Measurements from ENCODE around the gene TTC7B.

TTC7B gene

GRCh38 chr14:90777358-90777757 is 38.9 kb downstream of the TTC7B start:
- no peak for DNase-seq (ENCODE audit: low read depth in 1 of 2, low spot score in 1 of 2)

DNA sequence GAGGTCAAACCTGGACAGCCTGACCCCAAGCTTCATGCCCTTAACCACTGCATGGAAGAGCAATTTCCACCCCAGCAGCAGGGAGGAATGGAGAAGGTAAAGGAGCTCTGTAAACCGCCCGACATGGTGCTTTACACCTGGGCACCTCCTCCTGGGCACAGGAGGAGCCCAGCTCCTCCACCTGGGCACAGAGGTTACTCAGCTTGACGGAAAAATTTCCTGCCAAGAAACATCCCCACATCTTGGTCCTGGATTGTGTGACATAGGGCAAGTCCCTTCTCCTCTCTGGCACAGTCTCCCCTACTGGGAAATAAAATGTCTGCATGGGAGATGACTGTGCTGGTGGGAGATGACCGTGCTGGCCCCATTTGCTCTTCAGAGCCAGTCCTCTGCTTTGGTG is 40.8 kb downstream of the TTC7B start:
- DNase-seq (ENCODE audit: low read depth in 1 of 2, low spot score in 1 of 2), result no peak

DNA sequence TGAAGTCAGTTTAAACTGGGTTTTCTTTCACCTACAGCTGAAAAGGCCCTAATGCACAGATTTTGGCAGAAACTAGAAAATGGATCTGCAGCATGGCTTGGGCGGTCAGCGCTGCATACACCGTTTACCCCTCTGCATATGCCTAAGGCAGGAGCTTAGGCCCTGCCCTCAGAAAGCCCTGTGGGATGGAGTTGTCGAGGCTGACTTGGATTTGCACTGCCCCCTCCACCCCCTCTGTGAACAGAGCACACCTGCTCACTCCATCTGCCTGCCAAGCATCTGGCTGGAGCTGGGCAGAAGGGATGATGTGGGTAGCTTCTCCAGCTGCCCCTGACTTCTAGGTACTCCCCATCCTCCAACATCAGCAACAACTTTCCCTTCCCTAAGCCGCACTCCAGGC is 41.9 kb downstream of the TTC7B start:
- DNase-seq (ENCODE audit: low read depth in 1 of 2, low spot score in 1 of 2), result no peak

DNA sequence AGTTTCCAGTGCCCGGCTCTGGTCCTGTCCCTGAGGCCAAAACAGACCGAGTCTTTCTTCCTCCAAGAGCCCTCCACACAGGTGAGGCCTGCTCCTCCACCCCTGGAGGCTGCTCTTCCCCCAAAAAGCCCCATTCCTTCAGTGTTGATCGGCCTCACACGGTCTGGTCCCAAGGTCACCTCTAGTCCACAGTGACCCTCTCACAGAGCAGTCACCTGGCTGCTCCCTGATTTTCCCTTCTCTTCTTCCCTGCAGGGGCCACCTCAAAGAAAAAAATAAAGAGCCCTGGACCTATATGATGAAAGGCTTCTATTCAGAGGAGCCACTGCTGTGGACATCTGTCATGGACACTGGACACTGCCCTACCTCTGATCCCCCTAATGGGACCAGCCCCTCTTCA is 42.5 kb downstream of the TTC7B start:
- no peak for DNase-seq (ENCODE audit: low read depth in 1 of 2, low spot score in 1 of 2)

DNA sequence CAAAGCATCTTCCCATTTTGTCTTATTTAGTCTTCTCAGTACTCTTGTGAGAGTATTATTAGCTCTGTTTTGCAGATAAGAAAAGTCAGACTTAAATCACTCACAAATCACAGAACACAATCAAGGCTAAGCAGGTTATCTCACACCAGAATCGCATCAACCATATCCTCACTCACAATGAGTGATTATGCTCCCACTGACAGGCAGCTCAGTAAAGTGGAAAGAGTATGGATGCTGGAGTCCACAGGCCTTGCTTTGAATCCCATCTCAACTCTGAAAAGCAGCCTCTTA is 43.1 kb downstream of the TTC7B start:
- DNase-seq (ENCODE audit: low read depth in 1 of 2, low spot score in 1 of 2), result no peak

DNA sequence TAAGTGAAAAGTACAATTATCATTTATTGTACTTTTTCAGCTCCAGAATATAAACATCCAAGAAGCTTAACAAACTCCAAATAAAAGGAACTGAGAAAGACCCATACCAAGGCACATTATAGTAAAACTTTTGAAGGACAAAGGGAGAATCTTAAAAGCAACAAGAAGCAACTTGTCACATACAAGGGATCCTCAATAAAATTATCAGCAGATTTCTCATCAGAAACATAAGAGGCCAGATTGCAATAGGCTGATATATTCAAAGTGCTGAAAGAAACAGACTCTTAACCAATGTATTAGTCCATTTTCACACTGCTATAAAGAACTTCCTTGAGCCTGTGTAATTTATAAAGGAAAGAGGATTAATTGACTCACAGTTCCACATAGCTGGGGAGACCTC is 48.3 kb downstream of the TTC7B start:
- DNase-seq (ENCODE audit: low read depth in 1 of 2, low spot score in 1 of 2), result no peak

DNA sequence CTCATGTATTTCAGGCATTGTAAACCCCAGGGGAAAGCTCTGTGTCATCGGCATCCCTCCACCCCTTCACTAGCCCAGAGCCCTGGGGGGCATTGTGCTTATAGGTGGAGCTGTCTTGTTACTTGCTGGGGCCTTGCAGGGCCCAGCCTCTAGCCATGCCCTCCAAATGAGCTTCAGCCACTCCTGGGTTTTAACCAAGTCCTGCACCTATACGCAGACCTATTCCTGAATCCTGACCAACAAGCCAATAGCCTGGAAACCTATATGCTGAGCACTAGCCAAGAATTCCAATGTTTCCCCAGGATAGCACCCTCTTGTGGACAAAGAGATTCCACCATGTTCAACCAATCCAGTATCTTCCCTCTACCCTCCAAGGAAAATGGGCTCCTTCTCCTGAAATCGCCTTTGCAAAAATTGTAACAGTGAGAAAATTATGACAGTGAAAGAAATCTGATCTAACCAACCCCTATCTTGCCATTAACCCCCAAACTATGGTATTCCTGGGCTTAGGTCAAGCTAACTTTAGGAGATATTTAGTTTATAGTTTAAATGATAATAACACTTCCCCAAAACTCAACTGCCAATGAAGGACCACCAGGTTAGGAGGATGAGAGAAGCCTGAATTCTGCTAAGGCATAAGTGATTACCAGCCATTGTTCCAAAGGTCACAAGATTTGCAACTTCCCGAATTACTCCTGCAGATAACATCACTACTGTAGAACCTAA is 55.5 kb downstream of the TTC7B start:
- DNase-seq (ENCODE audit: low read depth in 1 of 2, low spot score in 1 of 2), result no peak

- DNase-seq (ENCODE audit: low read depth in 1 of 2, low spot score in 1 of 2), result no peak
Measured at GRCh38 chr14:90760078-90760444, 56.2 kb downstream of the TTC7B start.

DNA sequence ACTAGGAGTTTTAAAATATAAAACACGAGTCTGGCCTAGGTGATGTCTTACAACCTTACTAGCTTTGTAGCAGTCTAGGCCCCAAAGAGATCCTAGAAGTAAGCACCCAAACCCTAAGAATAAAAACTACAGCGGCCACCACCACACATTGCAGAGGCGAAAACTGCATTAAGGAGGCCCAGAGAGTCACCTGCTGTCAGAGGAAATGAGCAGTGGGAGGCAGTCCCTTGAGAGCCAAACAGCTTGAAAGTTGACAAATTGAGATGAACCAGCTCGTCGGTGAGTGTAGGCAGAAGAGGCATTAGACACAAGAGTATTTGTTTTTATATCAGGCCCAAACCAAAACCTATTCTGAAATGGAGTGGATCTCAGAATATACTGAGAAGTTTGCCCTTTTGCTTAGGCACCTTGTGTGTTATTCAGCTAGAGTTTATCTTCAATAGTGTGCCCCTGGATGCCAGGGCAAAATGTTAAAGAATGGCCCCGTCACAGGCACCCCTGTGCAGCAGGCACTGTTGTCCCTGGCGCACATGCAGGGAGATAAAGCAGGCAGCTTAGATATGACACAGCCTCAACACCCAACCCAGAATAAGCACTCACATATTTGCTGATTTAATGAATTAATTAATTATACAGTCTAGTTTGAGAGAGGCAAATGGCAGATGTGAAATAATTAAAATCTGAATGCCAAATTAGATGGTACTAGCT is 56.7 kb downstream of the TTC7B start:
- DNase-seq (ENCODE audit: low read depth in 1 of 2, low spot score in 1 of 2), result no peak

DNA sequence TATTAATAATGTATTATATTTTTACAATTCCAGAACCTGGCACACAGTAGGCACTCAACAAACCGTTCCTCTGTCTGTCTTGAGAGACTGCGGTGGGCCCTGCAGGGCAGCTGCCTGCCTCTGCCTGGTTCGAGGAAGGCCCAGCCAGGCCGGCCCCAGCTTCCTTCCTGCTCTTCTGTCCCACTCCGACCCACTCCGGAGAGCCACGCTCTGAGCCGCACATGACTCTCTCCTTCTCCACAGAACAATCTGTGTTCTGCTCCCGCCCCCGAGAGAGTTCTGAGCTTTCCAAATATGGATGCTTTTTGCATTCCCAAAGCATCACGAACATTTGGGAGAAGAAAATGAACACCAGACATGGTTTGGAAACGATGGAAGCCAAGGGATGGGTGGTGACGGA is 57.3 kb downstream of the TTC7B start:
- DNase-seq (ENCODE audit: low read depth in 1 of 2, low spot score in 1 of 2), result no peak

DNA sequence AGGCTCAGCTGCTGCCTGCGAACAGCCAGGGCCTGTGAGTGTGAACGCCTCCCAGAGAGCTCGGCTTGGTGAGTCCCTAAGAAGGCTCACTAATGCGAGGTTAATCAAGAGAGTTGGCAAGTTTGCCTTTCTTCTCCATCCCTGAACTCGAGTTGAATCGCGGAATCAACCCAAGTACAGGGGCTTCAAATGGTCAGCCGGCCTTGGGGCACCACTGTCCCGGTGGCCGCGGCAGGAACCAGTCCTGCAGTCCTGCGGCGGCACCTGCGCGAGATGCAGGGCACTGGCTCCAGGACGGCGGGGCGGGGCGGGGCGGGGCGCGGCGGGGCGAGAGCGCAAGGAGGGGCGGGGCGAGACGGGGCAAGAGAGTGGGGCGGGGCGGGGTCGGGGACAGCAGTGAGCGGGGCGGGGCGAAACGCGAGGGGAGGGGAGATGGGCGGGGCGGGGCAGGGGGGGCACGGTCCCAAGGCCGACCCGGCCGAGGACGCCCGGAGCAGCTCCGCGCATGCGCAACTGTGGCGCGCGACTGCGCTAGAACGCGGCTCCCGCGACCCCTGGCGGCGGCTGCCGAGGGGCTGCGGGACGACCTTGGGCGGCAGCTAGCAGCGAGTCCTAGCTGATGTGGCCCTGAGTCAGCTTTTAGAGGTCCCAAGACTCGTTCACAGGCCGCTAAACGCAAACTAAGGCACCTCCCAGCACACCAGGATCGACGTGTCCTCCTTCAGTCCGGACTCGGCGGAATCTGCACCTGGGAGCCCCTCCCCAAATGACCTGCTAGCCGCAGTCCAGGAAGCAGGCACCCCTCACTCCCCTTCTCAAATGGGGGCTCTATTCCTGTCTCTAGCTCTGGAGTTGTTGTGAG is 58.0 kb downstream of the TTC7B start:
- peak; percentile 87 to 96 for DNase-seq (ENCODE audit: low read depth in 1 of 2, low spot score in 1 of 2)

DNA sequence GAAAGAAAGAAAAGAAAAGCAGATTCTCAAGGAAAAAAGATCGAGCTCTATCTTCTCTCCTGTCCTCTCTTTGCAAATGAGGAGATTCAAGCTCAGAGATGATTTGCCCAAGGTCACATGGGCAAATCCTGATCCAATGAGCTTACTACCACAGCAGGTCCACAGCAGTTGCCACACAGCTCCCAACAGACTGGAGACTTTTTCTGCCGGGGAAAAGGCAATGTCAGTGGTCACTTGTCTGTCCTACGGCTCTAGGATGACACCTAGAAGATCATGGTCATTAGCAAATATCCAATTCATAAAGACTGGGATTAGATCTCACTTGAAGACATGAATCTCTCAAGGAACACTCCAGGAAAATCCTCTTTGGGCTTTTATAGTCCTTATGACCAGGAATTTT is 58.8 kb downstream of the TTC7B start:
- no peak for DNase-seq (ENCODE audit: low read depth in 1 of 2, low spot score in 1 of 2)

- DNase-seq (ENCODE audit: low read depth in 1 of 2, low spot score in 1 of 2), result no peak
Measured at GRCh38 chr14:90756755-90757345, 59.4 kb downstream of the TTC7B start.

- no peak for DNase-seq (ENCODE audit: low read depth in 1 of 2, low spot score in 1 of 2)
Measured at GRCh38 chr14:90755661-90756304, 60.4 kb downstream of the TTC7B start.

GRCh38 chr14:90753456-90754005 is 62.7 kb downstream of the TTC7B start:
- no peak for DNase-seq (ENCODE audit: low read depth in 1 of 2, low spot score in 1 of 2)

DNA sequence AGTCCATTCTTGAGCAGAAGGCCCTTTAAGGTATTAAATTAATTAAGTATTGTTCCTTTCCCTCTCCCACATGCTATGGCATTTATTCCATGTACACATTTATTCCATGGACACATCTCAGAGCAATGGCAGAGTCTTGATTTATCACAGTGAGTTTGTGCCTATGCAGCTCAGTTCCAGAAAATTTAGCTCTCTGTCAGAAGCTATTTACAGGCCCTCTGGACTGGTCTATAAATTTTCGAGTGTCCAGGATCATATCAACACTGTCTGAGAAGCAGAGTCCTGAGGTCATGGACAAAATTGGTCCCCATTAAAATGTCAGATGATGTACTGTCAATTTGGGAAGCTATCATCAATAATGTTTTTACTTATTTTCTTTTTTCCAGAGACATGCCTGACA is 65.5 kb downstream of the TTC7B start:
- no peak for DNase-seq (ENCODE audit: low read depth in 1 of 2, low spot score in 1 of 2)

DNA sequence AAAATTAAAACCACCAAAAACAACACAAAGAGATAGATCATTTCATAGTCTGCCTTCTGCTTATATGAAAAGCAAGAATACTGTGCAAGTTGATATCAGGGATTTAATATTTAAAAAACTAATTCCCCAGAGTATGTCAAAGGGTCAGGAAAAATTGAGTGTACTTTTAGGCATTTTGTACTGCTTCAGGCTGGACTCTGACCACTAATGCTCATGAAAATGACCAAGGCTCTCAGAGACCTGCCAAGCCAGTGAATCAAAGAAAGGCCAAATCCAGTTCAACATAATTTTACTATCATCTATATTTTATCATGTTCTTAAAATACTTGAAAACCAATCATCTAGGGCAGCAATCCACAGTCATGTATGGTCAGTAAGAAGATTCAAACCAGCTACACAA is 66.0 kb downstream of the TTC7B start:
- DNase-seq (ENCODE audit: low read depth in 1 of 2, low spot score in 1 of 2), result no peak

- DNase-seq (ENCODE audit: low read depth in 1 of 2, low spot score in 1 of 2), result no peak
Measured at GRCh38 chr14:90747909-90748308, 68.3 kb downstream of the TTC7B start.

DNA sequence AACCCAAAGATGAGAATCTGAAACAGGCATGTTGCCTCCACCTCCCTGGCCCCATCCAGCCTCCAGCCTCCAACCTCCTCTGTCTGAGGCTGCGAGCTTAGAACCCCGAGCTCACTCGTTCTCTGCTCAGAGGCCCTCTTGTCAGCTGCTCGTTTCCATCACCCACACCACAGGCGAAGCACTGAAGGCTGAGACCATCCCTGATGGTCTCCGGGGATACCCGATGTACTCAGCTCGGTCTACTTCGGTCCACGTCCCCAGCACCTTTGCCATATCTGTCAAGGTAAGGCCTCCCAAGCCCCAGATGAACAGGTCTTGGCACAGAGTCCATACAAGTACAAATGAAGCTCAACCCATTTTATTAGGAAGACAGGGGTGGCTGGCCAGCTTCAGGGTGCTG is 72.4 kb downstream of the TTC7B start:
- DNase-seq (ENCODE audit: low read depth in 1 of 2, low spot score in 1 of 2), result no peak

- DNase-seq (ENCODE audit: low read depth in 1 of 2, low spot score in 1 of 2), result no peak
Measured at GRCh38 chr14:90743425-90743824, 72.8 kb downstream of the TTC7B start.

DNA sequence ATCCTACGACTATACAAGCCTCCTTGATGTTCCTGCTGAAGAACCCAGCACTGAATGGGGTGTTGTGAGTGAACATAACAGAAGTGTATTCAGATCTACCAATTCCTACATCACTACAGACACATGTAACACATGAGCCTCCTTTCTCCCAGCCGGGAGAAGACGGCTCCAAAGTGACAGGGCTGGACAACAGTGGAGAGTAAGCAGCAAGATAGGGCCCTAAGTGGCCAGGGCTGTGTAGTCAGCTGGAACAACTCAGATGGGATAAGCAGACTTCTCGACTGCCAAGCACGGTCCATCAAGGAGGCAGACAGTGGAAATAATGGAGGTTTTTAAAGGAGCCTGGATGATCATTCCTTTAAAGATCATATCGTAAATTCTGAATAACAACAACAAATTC is 73.5 kb downstream of the TTC7B start:
- DNase-seq (ENCODE audit: low read depth in 1 of 2, low spot score in 1 of 2), result no peak

Data from activated T-helper 1 cell treated with anti-CD3 and anti-CD28 coated beads, Interleukin-2, amount 50 U/mL, for 16 hours (primary cell).